GM12874 (cell line): ENCODE results near the gene BMP8B.

Source experiments
- CTCF ChIP-seq: IDR thresholded peaks from 2 replicates; pipeline ENCODE4 v1.5.1; 2011; ENCODE audit warnings: low read depth, mild to moderate bottlenecking, control low read depth, low read length, moderate library complexity; ENCODE audit not compliant: insufficient read depth

BMP8B gene

GRCh38 chr1:39788758-39789570, at the start of gene BMP8B:
Gene BMP8B (minus strand): TSS chr1:39788865. CDS start chr1:39788485, 380 bp downstream.
- no peak for TF ChIP-seq CTCF

GRCh38 chr1:39836595-39837110, 48.0 kb upstream of the BMP8B start:
- TF ChIP-seq CTCF, result no peak

- TF ChIP-seq CTCF, result no peak
Measured at GRCh38 chr1:39835935-39836594, 47.4 kb upstream of the BMP8B start.

GRCh38 chr1:39835110-39835509, 46.4 kb upstream of the BMP8B start:
- no peak for TF ChIP-seq CTCF

GRCh38 chr1:39833621-39834385, 45.1 kb upstream of the BMP8B start:
- no peak for TF ChIP-seq CTCF

GRCh38 chr1:39833121-39833520, 44.5 kb upstream of the BMP8B start:
- no peak for TF ChIP-seq CTCF

GRCh38 chr1:39832294-39832693, 43.6 kb upstream of the BMP8B start:
- TF ChIP-seq CTCF, result no peak
